NOMO-1 treated with DMSO at 0.1 percent for 48 hours (cell line): ENCODE results near the gene TCF23.
"Not testable (repeated sequence)": the region's sequence is repeated elsewhere in the genome, so short reads cannot be mapped to it uniquely, and the experiment has no call there.

Source experiments
- DNase-seq: peaks from one replicate; lab custom pipeline; 2025; ENCODE audit not compliant: unreplicated experiment; lab: John Stamatoyannopoulos, UW

Gene TCF23

GRCh38 chr2:27186613-27187345, 38.0 kb downstream of the TCF23 start:
- DNase-seq: no peak

DNA sequence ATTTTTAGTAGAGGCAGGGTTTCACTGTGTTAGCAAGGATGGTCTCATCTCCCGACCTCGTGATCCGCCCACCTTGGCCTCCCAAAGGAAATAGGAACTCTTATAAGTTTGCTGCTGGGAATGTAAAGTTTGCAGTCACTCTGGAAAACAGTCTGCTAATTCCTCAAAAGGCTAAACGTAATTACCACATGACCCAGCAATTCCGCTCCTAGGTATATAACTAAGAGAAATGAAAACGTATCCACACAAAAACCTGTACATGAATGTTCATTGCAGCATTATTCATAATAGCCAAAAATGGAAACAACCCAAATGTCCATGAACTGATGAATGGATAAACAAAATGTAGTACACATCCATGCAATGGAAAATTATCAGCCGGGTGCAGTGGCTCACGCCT, 41.2 kb downstream of the TCF23 start:
- no peak for DNase-seq

DNA sequence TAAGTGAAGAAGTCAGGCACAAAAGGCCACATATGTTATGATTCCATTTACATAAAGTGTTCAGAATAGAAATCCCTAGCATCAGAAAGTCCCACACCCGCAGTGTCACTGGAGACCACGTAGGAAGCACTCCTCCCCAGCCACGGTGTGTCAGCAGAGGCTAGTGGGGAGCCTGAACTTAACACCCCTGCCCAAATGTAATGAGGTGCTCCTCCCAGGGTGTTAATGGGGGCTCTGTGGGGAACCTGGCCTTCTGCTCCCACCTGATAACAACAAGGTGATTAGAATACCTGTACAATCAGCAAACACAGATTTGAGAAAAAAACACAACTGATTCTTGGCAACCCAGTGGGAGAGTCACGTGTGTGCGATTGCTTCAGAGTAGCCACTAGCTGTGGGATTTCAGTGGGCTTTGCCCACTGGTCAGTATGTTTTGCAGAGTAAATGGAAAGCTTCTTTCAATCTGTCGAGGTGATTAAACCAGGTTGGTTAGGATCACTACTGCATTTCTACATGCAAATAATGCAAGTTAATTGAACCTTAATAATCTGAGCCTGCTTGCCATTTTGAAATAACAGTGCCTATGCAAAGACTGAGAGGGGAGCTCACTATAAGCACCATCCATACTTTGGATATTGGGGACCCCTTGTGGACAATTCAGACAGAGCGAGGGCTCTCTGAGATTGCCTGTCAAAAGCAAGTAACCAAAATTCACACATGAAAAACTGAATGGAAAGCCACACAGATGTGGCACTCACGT, 42.4 kb downstream of the TCF23 start:
- DNase-seq: peak; percentile 67

DNA sequence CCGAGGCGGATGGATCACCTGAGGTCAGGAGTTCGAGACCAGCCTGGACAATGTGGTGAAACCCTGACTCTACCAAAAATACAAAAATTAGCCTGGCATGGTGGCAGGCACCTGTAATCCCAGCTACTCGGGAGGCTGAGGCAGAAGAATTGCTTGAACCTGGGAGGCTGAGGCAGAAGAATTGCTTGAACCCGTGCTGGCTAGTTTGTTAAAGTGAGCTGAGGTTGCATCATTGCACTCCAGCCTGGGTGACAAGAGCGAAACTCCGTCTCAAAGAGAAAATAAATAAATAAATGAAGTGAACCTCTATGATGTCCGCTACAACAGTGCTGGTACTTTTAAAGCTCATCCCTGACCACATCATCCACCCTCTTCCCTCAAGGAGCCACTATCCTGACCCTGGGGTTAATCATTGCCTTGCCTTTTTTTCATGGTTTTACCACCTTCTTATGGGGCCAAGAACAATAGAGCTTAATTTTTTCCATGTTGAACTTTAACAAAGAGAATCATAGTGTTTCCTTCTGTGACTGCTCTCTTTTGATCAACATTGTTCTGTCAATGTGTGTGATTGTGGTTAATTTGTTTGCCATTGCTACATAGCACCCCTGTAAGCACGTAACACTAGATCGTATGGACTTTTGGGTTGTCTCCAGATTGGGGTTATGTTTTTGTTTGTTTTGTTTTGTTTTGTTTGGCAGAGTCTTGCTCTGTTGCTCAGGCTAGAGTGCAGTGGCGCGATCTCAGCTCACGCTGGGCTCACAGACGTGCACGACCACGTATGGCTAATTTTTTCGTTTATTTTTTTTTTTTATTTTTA, 45.9 kb downstream of the TCF23 start:
- no peak for DNase-seq

- not testable (repeated sequence) for DNase-seq
Measured at GRCh38 chr2:27195799-27196198, 47.0 kb downstream of the TCF23 start.

- not testable (repeated sequence) for DNase-seq
Measured at GRCh38 chr2:27198068-27198467, 49.3 kb downstream of the TCF23 start.

DNA sequence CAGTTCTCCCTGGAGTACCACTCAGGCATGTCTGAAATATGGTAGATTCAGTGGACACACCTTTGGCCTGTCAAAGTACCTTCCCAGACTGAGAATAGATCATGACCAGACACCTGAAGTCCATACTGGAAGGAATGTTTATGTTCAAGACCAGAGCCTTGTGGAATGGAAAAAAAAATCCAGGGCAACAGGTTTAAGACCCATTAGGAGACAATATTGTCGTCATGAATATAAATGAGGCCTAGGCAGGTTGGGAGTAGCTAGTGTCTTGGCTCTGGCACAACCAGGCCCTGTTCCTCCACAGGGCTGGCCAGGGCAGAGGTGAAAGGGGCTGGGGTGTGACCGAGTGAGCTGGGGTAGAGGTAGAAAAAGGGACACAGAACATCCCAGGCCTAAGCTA, 49.8 kb downstream of the TCF23 start:
- DNase-seq: no peak

DNA sequence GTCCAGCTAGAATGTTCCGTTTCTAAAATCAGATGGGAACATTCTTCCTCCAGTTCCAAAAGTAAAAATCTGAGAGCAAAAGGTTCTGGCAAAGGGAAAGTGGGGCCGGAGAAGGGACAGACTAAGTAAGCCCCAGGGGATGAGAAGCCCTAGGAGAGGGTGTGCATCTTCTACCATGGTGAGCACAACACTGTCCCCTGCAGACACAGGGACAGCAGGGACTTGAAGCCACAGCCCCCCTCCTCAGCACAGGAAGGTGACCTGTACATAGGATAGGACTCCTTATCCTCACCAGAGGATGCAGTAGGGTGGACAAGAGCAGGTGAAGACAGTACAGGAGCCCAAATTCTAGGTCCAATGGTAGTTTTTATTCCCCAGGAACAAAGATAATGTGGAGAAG, 50.4 kb downstream of the TCF23 start:
- DNase-seq: no peak

DNA sequence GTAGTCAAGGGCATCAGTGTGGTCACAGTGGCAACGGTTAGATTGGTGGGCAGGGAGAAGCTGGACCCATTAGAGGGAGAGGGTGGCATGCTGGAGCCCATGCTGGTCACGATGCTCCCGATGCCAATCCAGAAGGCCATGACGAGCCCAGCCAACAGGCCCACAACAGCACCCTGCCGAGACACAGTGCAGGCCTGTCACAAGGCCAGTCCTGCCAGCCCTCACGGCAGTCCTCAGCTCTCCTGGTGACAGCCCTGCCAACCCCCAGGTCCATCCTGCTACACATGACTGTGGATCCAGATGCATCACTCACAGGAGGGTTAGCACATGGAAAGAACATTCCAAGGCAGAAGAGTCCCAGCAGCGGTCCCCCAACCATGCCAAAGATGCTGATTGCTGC, 52.9 kb downstream of the TCF23 start:
- no peak for DNase-seq

- DNase-seq: no peak
Measured at GRCh38 chr2:27202854-27203253, 54.0 kb downstream of the TCF23 start.

GRCh38 chr2:27203741-27204140, 54.9 kb downstream of the TCF23 start:
- no peak for DNase-seq

GRCh38 chr2:27204566-27204965, 55.8 kb downstream of the TCF23 start:
- no peak for DNase-seq

GRCh38 chr2:27205206-27205605, 56.4 kb downstream of the TCF23 start:
- no peak for DNase-seq

DNA sequence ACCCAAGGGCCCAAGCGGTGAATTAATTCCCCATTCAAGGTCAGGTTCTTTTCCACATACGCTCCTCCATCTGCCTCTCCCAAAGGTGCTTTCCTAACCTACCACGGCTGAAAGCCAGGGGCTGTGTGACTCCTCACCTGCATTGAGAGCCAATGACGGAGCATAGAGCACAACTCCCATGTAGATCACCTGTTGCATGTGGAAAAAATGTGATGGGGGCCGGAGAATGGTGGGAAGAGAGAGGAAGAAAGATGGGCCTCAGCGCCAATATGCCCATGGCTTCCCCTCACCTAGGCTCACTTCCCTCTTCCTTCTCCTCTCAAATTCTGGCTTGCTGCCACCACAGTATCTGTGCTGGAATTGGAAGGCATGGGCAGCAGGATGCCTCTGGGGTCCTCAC, 57.5 kb downstream of the TCF23 start:
- DNase-seq: no peak
